HG02798 (cell line): ENCODE measurements around the gene TBC1D22B.
A peak's percentile ranks its signal among the peaks of the same experiment; 100 is the strongest.

ENCODE experiments used
- ATAC-seq: cut with Tn5 transposase; IDR thresholded peaks from one replicate; pipeline ENCODE4 v1.9.1; 2021; ENCODE audit warnings: mild to moderate bottlenecking; ENCODE audit not compliant: unreplicated experiment, poor library complexity

The TBC1D22B gene

GRCh38 chr6:37257634-37258404, at the start of gene TBC1D22B, which contains the start of gene TMEM217:
Gene TBC1D22B (plus strand): TSS chr6:37257772. CDS start chr6:37257918, 146 bp downstream.
Gene TMEM217 (minus strand): TSS chr6:37258144. CDS start chr6:37219030, 39,114 bp downstream.
- ATAC-seq, result peak; percentile 99

- peak; percentile 68 for ATAC-seq
Observed at GRCh38 chr6:37207903-37208456, 49.6 kb upstream of the TBC1D22B start.

- ATAC-seq, result no peak
Observed at GRCh38 chr6:37208793-37209192, 48.8 kb upstream of the TBC1D22B start.

GRCh38 chr6:37209461-37210205, 47.9 kb upstream of the TBC1D22B start:
- no peak for ATAC-seq

- peak; percentile 38 for ATAC-seq
Observed at GRCh38 chr6:37210313-37210968, 47.1 kb upstream of the TBC1D22B start.

GRCh38 chr6:37212268-37212667, 45.3 kb upstream of the TBC1D22B start:
- no peak for ATAC-seq

- ATAC-seq, result no peak
Observed at GRCh38 chr6:37218061-37218460, 39.5 kb upstream of the TBC1D22B start.

GRCh38 chr6:37218511-37218910, 39.1 kb upstream of the TBC1D22B start:
- no peak for ATAC-seq

- ATAC-seq, result no peak
Observed at GRCh38 chr6:37221585-37222124, 35.9 kb upstream of the TBC1D22B start.

- peak; percentile 85 for ATAC-seq
Observed at GRCh38 chr6:37222125-37222967, 35.2 kb upstream of the TBC1D22B start.

- ATAC-seq, result no peak
Observed at GRCh38 chr6:37222992-37223391, 34.6 kb upstream of the TBC1D22B start.

GRCh38 chr6:37225350-37226169, 32.0 kb upstream of the TBC1D22B start:
- no peak for ATAC-seq

- ATAC-seq, result no peak
Observed at GRCh38 chr6:37230104-37230503, 27.5 kb upstream of the TBC1D22B start.

- no peak for ATAC-seq
Observed at GRCh38 chr6:37232430-37233017, 25.0 kb upstream of the TBC1D22B start.

- no peak for ATAC-seq
Observed at GRCh38 chr6:37233541-37233940, 24.0 kb upstream of the TBC1D22B start.

GRCh38 chr6:37236921-37237320, 20.7 kb upstream of the TBC1D22B start:
- no peak for ATAC-seq

- no peak for ATAC-seq
Observed at GRCh38 chr6:37237789-37238188, 19.8 kb upstream of the TBC1D22B start.

GRCh38 chr6:37238381-37238780, 19.2 kb upstream of the TBC1D22B start:
- ATAC-seq, result no peak
